Dermis blood vessel endothelial cell (primary cell): ENCODE measurements around the gene MT1E. TPM values are rescaled to one million over a fixed set of nuclear protein-coding genes. Genes with fewer than 3 reads are reported as not detected.
A peak's percentile ranks its signal among the peaks of the same experiment; 100 is the strongest.
"Not testable (repeated sequence)": the region's sequence is repeated elsewhere in the genome, so short reads cannot be mapped to it uniquely, and the experiment has no call there.

Experiments
- DNase-seq: peaks from one replicate; pipeline ENCODE4 v3.0.0; 2010
- total RNA-seq: library from RNA; depleted of rRNA; stranded (reverse); fragments of >200 nt; gene quantifications from 2 replicates; pipeline ENCODE4 v1.2.3, GENCODE V29; 2014

MT1E gene
- 13.8 and 103 TPM in 2 replicates for total RNA-seq

GRCh38 chr16:56625140-56625942, at the start of gene MT1E:
TSS of gene MT1E (plus strand) at chr16:56625781. CDS start at chr16:56625852, 71 bp downstream.
- peak; percentile 81 for DNase-seq

- DNase-seq = peak; percentile 74
Measured at GRCh38 chr16:56576585-56577299, 48.8 kb upstream of the MT1E start.

GRCh38 chr16:56577300-56577625, 48.3 kb upstream of the MT1E start:
- no peak for DNase-seq

DNA sequence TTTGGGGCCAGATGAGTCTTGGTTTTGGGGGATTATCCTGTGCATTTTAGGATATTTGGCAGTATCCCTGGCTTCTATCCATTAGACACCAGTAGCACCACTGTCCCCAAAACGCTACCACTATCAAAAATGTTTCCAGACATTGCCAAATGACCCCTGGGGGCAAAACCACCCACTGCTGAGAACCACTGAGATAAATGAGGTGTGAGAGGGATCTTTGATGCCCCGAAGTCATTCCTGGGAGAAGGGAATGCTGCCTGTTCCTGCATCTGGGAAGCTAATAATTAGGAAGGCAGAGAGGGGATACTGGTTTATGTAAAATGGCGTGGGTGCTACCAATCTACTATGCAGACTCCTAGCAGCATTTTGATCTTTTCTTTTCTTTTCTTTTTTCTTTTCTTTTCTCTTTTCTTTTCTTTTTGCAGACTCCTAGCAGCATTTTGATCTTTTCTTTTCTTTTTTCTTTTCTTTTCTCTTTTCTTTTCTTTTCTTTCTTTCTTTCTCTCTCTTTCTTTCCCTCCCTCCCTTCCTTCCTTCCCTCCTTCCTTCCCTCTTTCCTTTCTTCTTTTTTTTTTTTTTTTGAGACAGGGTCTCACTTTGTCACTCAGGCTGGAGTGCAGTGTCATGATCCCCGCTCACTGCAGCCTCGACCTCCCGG, 45.1 kb upstream of the MT1E start:
- no peak for DNase-seq

- DNase-seq = not testable (repeated sequence)
Measured at GRCh38 chr16:56582911-56583310, 42.7 kb upstream of the MT1E start.

DNA sequence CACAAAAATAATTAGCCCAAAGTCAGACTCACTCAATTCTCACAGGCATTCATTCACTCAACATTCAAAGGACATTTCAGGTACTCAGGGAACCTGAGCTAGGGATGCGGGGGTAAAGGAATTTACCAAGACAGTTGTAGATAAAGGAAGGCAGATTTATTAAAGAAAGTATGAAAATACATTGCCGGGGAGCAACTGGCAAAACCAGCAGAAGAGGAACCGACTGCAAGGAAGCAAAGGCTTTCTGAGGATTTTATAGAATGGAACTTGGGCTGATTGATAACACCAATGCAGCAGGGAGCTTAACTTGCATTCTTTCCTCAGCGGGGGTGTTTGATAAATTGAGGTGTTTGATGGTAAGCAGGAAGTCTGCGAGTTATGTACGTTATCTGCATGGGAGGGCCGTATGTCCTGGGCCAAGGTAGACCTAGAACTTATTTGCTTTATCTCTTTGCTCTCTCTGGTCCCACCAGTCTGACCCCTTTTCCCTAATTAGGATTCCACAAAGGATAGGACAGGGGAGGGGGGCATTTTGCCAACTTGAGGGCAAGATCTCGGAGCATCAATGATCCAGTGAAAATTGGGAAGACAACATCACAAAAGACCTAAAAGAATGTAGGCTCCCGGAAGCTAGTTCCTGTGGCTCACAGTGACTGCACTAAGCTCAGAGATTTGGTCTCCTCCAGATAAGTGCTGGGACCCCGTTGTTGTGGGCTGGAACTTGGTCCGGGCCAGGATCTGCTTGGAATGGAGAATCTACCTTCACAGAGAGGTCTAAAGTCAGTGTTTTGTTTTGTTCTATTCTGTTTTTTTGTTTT, 42.0 kb upstream of the MT1E start:
- DNase-seq = no peak

DNA sequence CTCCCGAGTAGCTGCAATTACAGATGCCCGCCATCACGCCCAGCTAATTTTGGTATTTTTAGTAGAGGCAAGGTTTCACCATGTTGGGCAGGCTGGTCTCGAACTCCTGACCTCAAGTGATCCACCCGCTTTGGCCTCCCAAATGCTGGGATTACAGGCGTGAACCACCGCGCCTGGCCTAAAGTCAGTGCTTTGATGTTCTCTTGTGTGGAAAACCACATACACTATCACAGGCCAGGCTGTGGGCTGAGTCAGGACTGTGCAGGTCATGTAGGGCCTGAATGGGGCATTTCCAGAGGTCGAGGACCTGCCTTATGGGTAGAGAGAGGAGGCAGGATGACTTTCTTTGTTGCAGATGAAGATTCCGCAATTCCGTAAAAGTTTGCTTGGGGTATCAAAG, 41.3 kb upstream of the MT1E start:
- no peak for DNase-seq

- no peak for DNase-seq
Measured at GRCh38 chr16:56588781-56589140, 36.8 kb upstream of the MT1E start.

DNA sequence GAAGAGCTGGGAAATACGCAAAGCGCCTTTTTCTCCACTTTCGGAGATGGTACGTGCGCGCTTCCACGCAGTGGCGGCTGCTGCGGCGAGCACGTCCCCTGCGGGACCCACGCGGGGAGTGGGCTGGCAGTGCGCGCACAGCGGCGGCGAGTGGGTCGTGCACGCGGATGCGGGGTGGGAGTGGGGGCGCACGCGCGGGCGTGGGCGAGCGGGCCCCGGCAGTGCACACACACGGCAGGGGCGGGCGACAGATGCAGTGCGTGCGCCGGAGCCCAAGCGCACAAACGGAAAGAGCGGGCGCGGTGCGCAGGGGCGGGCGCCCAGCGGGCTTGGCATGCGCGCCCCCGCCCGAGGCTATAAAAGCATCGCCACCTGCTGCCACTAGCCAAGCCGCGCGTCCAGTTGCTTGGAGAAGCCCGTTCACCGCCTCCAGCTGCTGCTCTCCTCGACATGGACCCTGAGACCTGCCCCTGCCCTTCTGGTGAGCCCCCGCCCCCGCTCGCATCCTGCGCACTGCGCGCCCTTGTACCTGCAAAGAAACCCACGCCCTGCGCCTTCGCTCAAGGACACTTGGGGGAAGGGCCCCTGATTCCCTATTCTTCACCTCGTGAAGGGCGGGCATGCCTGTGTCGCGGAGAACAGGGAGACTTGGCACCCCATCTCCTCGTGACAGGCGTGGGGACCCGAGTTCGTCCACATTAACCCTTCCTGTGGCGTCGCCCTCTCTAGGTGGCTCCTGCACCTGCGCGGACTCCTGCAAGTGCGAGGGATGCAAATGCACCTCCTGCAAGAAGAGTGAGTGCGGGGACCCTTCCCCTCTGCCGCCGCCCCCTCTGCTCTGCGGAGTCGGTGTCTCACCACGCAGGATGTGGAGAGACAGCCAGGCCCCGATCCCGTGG, 36.2 kb upstream of the MT1E start, which contains the start of gene MT3:
Gene MT3, plus strand, starts transcription at position 388 of the 899 bp plus-strand sequence. Its CDS starts 63 bp downstream, at position 451.
- DNase-seq = peak; percentile 48

GRCh38 chr16:56591377-56592060, 34.1 kb upstream of the MT1E start:
- DNase-seq = no peak

DNA sequence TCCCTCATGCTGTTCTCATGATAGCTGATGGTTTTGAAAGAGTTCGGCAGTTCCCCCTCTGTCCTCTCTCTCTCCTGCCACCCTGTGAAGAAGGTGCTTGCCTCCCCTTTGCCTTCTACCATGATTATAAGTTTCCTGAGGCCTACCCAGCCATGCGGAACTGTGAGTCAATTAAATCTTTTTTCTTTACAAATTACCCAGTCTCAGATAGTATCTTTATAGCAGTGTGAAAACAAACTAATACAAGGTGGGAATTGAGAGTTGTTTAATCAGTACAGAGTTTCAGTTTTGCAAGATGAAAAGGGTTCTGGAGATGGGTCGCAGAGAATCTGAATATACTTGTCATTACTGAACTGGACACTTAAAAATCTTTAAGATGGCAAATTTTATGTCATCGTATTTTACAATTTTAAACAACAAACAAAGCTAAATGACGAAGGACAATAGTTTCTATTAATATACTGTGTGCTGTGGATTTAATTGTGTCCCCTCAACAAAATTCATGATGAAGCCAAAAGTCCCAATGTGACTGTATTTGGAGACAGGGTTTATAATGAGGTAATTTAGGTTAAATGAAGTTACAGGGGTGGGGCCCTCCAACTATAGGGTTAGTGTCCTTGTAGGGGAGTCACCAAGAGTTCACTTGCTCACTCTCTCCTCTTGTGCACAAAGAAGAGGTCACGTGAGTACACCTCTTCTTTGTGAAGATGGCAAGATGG, 31.8 kb upstream of the MT1E start:
- no peak for DNase-seq

DNA sequence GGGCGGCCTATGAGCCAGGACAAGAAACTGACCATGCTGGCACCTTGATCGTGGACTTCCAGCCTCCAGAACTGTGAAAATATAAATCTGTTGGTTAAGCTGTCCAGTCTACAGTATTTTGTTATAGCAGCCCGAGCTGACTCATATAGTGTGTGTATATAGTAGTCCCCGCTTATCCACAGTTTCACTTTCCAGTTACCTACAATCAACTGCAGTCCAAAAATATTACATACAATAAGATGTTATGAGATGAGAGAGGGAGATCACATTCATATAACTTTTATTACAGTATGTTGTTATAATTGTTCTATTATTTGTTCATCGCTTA, 31.3 kb upstream of the MT1E start:
- DNase-seq = no peak

- peak; percentile 76 for DNase-seq
Measured at GRCh38 chr16:56600398-56600999, 25.1 kb upstream of the MT1E start.

DNA sequence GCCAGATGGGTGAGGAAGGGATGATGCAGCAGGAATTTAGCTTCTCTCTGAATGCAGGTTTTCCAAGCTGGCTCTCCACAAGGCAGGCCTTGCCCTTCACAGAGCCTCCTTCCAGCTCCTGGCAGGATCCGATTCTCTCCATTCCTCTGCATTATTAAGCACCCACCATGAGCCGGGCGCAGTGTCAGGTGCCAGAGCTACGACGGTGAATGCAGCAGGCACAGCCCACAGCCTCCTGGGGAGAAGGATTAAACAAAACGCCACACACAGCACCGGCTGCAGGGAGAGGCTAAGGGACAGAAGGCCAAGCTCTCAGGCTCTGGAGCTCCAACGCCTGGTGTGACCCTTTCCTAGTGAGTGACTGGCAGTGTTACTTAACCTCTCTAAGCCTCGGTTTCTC, 24.3 kb upstream of the MT1E start:
- no peak for DNase-seq

DNA sequence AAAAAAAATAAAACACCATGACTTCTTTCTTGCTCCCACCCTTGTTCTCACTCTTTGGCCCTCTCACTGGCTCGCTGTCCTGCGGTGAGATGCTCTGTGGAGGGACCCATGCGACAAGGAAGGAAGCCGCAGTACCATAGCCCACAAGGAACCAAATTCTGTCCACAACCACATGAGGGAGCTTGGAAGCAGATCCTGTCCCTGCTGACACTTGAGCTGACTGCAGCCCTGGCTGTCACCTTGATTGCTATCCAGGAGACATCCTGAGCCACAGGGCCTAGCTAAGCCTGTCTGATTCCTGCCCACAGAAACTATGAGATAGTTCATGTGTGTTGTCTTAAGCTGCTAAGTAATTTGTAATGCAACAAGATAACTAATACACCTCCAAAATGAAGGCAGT, 22.0 kb upstream of the MT1E start:
- peak; percentile 74 for DNase-seq

GRCh38 chr16:56604966-56605365, 20.6 kb upstream of the MT1E start:
- DNase-seq = no peak

DNA sequence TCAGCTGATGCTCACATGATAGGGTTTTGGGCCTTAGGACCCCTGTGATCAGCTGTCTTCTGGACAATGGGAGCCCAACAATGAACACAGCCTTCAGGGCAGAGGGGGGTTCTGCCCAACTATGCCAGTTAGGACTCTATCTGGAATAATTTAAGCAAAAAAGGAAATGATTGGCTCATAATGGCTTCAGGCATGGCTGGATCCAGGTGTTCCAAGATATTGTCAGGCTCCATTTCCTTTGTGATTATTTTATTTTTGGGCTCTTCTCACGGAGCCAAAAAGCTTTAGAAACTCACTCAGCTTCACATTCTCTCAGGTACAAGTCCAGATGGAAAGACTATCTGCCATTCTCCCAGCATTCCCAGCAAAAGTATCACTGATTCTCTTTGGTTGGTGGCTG, 20.1 kb upstream of the MT1E start:
- no peak for DNase-seq

DNA sequence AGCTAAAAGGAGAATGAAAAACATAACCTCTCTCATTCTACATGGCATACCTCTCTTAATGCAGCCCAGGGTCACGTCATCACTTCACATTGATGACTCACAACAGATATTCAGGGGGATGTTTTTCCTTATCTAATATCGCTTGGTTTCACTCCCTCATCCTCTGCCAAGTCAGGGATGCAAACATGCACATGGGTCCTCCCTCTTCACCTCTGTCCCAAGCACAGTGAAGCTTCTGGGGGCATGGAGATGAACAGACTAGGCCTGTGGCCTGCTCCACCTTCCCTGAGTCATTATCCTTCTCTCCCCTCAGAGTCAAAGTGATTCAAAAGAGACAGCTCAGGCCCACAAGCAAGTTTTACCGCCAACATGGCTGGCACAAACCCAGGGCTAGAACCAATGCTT, 19.5 kb upstream of the MT1E start:
- DNase-seq = peak; percentile 55

DNA sequence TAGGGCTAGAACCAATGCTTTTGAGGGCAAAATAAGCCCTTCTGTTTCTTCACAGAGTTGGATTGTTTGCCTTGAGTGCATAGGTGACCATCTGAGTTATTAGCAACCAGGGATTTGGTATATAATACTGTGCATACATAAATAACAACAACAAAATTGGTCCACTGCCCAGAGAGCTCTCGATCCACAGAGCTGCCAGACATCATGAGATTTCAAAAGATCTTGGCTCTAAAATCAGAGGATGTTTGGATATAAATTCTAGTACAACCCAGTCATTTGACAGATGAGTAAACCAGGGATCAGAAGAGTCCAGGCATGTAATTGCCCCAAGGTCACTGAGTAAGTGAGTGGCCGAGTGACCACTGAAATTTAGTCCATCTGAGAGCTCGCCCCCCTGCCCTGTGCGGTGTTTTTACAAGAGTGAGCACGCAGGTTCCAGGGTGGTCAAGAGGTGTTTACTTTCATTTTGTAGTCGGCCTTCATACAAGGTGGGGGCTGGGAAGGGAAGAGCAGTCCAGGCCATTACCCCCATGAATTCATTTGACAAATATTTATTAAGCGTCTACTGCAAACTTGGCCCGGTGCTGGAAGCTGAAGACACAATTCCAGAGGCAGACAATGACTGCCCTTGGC, 19.0 kb upstream of the MT1E start:
- no peak for DNase-seq
